ENCODE data around the gene ZNF605.
"Not testable (repeated sequence)": the region's sequence is repeated elsewhere in the genome, so short reads cannot be mapped to it uniquely, and the experiment has no call there.

Gene ZNF605

DNA sequence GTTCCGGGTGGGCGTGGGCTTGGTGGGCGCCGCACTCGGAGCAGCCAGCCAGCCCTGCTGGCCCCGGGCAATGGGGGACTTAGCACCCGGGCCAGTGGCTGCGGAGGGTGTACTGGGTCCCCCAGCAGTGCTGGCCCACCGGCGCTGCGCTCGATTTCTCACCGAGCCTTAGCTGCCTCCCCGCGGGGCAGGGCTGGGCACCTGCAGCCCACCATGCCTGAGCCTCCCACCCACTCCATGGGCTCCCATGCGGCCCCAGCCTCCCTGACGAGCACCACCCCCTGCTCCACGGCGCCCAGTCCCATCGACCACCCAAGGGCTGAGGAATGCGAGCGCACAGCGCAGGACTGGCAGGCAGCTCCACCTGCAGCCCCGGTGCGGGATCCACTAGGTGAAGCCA, 17.3 kb downstream of the ZNF605 start:
- DNase-seq (ENCODE audit: low spot score in 2 of 2); H3K4me3 Mint-ChIP-seq; H3K4me1 Mint-ChIP-seq; H3K9me3 Mint-ChIP-seq; H3K27me3 Mint-ChIP-seq; H3K27ac Mint-ChIP-seq; ATAC-seq (ENCODE audit: low read depth): not testable (repeated sequence)
- peaks cover 30% of the 10 kb centered on the region for H3K36me3 Mint-ChIP-seq

DNA sequence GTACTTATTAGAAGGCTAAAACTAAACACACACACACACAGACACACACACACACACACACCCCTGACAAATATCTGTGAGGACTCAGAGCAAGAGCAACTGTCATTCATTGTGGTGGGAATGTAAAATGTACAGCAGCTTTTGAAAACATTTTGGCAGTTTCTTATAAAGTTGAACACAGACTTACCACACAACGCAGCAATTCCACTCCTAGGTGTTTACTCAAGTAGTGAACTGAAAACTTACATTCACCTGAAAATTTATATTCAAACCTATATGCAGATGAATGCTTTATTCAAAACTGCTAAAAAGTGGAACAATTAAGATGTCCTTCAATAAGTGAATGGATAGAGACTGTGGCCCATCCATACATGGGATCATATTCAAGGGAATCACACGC, 18.6 kb downstream of the ZNF605 start:
- Mint-ChIP-seq H3K27ac (no peak overlapping the region), H3K9me3 (peaks cover 9% of the 10 kb centered on the region), H3K36me3 (peaks cover 26% of the 10 kb centered on the region), H3K27me3 (no peaks in the 10 kb centered on the region), H3K4me3 (no peak overlapping the region), H3K4me1 (no peaks in the 10 kb centered on the region)
- ATAC-seq (ENCODE audit: low read depth): no peak
- no peak for DNase-seq (ENCODE audit: low spot score in 2 of 2)

DNA sequence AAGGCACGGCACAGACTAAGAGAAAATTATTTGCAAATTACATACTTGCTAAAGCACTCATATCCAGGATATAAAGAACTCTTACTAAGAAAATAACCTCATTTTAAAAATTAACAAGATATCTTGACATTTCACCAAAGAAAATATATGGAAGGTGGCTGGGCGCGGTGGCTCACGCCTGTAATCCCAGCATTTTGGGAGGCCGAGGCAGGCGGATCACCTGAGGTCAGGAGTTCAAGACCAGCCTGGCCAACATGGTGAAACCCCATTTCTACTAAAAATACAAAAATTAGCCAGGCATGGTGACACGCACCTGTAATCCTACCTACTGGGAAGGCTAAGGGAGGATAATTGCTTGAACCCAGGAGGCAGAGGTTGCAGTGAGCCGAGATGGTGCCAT, 19.2 kb downstream of the ZNF605 start:
- not testable (repeated sequence) for H3K4me3 Mint-ChIP-seq, H3K27ac Mint-ChIP-seq
- peaks cover 24% of the 10 kb centered on the region for H3K36me3 Mint-ChIP-seq

DNA sequence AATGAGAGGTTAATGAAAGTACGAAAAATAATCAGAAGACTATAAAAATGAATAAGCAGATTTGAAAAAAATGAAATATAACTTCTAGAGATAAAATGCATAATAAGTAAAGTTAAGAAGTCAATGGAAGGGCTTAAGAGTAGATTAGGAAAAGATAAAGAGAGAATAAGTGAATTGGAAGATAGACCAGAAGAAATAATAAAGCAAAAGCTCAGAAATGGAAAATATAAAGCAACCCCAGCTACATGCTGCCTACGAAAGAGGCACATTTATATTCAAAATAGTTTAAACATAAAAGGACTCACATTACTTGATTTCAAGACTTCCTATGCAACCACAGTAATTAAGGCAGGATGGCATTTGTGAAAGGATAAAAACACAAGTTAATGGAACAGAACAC, 19.9 kb downstream of the ZNF605 start:
- H3K36me3 Mint-ChIP-seq: peaks cover 23% of the 10 kb centered on the region
- H3K27ac Mint-ChIP-seq: no peak overlapping the region
- peaks cover 10% of the 10 kb centered on the region for H3K9me3 Mint-ChIP-seq
- H3K4me1 Mint-ChIP-seq: no peaks in the 10 kb centered on the region
- DNase-seq (ENCODE audit: low spot score in 2 of 2) (no peak), ATAC-seq (ENCODE audit: low read depth) (no peak)
- no peak overlapping the region for H3K4me3 Mint-ChIP-seq
- H3K27me3 Mint-ChIP-seq: no peaks in the 10 kb centered on the region

More for the DNA sequence above, 19.2 kb downstream of the ZNF605 start:
- not testable (repeated sequence) for ATAC-seq (ENCODE audit: low read depth); H3K27me3 Mint-ChIP-seq; H3K9me3 Mint-ChIP-seq; H3K4me1 Mint-ChIP-seq; DNase-seq (ENCODE audit: low spot score in 2 of 2)

DNA sequence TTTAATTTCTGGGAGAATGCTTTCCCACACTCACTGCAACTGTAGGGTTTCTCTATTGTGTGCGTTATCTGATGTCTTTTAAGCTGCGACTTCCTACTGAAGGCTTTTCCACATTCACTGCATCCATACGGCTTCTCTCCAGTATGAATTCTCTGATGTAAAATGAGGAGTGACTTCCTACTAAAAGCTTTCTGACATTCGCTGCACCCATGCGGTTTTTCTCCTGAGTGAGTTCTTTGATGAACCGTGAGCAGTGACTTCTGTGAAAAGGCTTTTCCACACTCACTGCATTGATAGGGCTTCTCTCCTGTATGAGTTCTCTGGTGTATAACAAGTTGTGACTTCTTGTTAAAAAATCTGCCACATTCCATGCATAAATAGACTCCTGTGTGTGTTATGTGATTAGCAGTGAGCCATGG, 29.7 kb downstream of the ZNF605 start:
- Mint-ChIP-seq H3K4me3 (no peak overlapping the region), H3K9me3 (peaks cover 32% of the 10 kb centered on the region), H3K27me3 (no peaks in the 10 kb centered on the region), H3K27ac (no peak overlapping the region), H3K36me3 (peaks cover 44% of the 10 kb centered on the region), H3K4me1 (no peaks in the 10 kb centered on the region)
- no peak for ATAC-seq (ENCODE audit: low read depth)
- no peak for DNase-seq (ENCODE audit: low spot score in 2 of 2)

DNA sequence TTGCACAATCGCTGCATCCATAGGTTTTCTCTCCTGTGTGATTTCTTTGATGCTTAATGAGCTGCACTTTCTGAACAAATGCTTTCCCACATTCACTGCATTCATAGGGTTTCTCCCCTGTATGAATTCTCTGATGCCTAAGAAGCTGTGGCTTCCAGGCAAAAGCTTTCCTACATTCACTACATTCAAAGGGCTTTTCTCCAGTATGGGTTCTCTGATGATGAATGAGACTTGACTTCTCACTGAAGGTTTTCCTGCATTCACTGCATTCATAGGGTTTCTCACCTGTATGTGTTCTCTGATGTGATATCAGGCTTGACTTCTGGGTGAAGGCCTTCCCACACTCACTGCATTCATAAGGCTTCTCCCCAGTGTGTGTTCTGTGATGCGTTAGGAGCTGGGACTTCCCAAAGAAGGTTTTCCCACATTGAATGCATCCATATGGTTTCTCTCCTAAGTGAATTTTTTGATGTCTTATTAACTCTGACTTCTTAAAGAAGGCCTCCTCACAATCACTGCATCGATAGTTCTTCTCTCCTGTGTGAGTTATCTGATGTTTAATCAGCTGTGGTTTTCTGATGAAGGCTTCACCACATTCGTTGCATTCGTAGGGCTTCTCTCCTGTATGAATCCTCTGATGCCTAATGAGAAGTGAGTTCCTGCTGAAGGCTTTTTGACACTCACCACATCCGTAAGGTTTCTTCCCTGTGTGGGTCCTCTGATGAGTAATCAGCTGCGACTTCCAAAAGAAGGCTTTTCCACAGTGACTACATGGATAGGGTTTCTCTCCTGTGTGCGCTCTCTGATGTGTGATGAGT, 30.3 kb downstream of the ZNF605 start:
- H3K9me3 Mint-ChIP-seq: peaks cover 28% of the 10 kb centered on the region
- no peaks in the 10 kb centered on the region for H3K27me3 Mint-ChIP-seq
- ATAC-seq (ENCODE audit: low read depth) (no peak), DNase-seq (ENCODE audit: low spot score in 2 of 2) (no peak)
- H3K4me3 Mint-ChIP-seq: no peak overlapping the region
- no peaks in the 10 kb centered on the region for H3K4me1 Mint-ChIP-seq
- H3K36me3 Mint-ChIP-seq: peaks cover 41% of the 10 kb centered on the region
- no peak overlapping the region for H3K27ac Mint-ChIP-seq

DNA sequence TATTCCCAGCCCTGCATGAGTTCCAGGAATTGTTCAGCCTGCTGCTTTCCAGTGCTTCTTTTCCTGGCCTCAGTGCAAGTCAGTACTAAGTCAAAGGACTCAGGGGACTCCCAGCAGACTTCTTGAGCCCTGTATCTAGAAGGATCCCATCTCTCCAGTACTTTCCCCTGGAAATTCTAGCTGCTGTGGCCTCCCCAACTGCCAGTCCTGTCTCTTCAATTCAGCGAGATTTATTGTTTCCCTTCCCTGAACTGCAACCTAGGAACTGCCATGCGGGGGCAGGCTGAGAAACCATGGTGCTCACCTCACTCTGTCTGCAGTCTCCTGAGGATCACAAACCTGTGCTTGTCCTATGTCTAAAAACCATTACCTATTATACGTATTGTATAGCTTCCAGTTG, 31.8 kb downstream of the ZNF605 start:
- Mint-ChIP-seq H3K27me3 (no peaks in the 10 kb centered on the region), H3K27ac (no peak overlapping the region), H3K36me3 (peaks cover 34% of the 10 kb centered on the region), H3K4me3 (no peak overlapping the region), H3K4me1 (no peaks in the 10 kb centered on the region), H3K9me3 (peaks cover 25% of the 10 kb centered on the region)
- DNase-seq (ENCODE audit: low spot score in 2 of 2) (no peak), ATAC-seq (ENCODE audit: low read depth) (no peak)

DNA sequence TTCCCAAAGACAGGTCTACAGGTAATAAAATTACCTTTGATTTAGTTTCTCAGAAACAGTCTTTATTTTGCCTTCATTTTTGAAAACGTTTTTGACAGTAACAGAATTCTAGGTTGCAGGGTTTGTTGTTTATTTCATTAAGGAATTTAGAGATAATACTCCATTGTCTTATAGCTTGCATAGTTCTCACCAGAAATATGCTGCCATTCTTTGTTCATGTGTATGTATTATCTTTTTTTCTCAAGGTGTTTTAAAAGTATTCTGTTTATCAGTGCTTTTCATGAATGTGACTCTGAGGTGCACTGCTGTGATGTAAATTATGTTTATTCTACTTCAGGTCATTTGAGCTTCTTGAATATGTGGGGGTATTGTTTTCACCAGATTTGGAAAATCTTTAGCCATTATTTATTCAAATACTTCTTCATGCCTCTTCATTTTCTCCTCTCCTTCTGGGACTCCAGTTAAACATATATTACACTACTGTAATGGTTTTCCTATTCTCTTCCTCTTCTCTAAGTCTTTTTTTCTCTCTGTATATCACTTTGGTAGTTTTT, 32.7 kb downstream of the ZNF605 start:
- H3K36me3 Mint-ChIP-seq: peaks cover 30% of the 10 kb centered on the region
- DNase-seq (ENCODE audit: low spot score in 2 of 2): no peak
- H3K9me3 Mint-ChIP-seq: peaks cover 21% of the 10 kb centered on the region
- no peaks in the 10 kb centered on the region for H3K4me1 Mint-ChIP-seq
- no peak overlapping the region for H3K27ac Mint-ChIP-seq
- no peak for ATAC-seq (ENCODE audit: low read depth)
- H3K27me3 Mint-ChIP-seq: no peaks in the 10 kb centered on the region
- H3K4me3 Mint-ChIP-seq: no peak overlapping the region

DNA sequence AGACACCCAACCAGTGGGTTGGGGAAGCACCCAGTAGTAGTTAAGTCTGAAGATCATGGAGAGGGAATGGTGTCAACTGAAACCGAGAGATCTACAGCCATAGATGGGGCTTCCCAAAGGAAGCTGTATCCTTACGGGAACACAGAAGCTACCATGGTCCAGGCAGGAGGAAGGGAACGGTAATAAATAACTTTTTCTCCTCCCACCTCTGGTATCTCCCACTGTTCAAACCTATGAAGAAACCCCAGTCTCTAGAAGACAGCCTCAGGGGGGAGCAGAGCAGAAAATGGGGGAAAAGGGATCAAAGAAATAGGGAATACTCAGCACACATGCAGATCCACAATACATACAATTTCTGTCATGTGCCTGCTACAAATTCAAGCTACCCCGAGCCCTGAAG, 33.4 kb downstream of the ZNF605 start:
- Mint-ChIP-seq H3K4me3 (no peak overlapping the region), H3K9me3 (peaks cover 23% of the 10 kb centered on the region), H3K27me3 (no peaks in the 10 kb centered on the region), H3K27ac (no peak overlapping the region), H3K36me3 (peaks cover 32% of the 10 kb centered on the region), H3K4me1 (no peaks in the 10 kb centered on the region)
- ATAC-seq (ENCODE audit: low read depth): no peak
- no peak for DNase-seq (ENCODE audit: low spot score in 2 of 2)

DNA sequence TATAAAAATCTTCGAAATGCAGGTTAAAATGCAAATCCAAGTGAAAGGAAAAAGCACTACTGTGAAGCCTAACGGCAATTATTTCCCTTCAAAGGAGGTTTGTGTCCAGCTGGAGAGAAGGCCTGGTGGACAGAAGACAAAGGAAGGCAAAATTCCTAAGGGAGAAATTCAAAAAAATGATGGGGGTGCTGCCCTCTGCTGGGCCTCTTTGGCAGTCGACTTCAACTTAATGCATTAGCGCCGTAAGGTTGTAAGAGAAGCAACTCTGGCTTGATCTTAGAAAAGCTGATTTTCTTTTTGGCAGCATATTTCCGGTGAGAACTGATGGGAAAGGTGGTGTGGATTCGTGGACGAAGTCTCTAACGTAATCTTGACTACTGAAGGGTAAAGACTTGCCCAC, 34.4 kb downstream of the ZNF605 start:
- peaks cover 23% of the 10 kb centered on the region for H3K9me3 Mint-ChIP-seq
- H3K4me1 Mint-ChIP-seq: no peaks in the 10 kb centered on the region
- no peak overlapping the region for H3K27ac Mint-ChIP-seq

DNA sequence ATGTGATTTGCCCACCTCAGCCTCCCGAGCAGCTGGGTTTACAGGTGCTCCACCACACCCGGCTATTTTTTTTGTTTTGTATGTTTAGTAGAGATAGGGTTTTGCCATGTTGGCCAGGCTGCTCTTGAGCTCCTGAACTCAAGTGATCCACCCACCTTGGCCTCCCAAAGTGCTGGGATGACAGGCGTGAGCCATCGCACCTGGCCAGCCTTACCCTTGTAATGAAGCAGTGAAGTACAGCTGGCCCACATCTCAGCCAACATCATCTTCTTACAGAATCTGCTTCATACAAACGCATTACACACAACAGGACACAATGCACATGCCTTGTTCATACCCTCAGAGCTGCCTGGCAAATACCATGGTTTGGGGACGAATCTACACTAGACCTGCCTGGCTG, 37.4 kb downstream of the ZNF605 start:
- H3K36me3 Mint-ChIP-seq: peaks cover 17% of the 10 kb centered on the region
- ATAC-seq (ENCODE audit: low read depth): no peak
- H3K9me3 Mint-ChIP-seq: peaks cover 16% of the 10 kb centered on the region
- no peak overlapping the region for H3K27ac Mint-ChIP-seq
- H3K27me3 Mint-ChIP-seq: no peaks in the 10 kb centered on the region
- no peak overlapping the region for H3K4me3 Mint-ChIP-seq
- DNase-seq (ENCODE audit: low spot score in 2 of 2): no peak
- H3K4me1 Mint-ChIP-seq: no peaks in the 10 kb centered on the region

More for the DNA sequence above, 34.4 kb downstream of the ZNF605 start:
- Mint-ChIP-seq H3K36me3 (peaks cover 31% of the 10 kb centered on the region), H3K4me3 (no peak overlapping the region), H3K27me3 (no peaks in the 10 kb centered on the region)
- DNase-seq (ENCODE audit: low spot score in 2 of 2) (no peak), ATAC-seq (ENCODE audit: low read depth) (no peak)

DNA sequence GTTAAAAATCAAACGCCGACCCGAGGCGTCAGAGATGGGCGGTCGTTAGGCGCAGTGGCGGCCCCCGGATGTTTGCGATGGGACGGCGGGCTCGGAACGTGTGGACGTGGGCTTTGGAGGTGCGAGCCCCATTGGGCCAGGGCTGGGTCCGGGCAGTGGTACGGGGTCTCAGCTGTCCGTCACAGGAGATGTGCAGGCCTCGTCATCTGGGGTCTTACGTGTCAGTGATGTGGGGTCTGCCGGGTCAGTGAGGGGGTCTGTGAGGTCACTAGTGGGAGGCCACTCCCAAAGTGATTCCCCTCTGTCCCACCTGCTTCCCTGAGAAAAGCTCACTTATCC, 47.1 kb downstream of the ZNF605 start:
- H3K27ac Mint-ChIP-seq: peak overlapping the region; percentile 90
- DNase-seq (ENCODE audit: low spot score in 2 of 2): no peak
- peaks cover 15% of the 10 kb centered on the region for H3K36me3 Mint-ChIP-seq
- peaks cover 9% of the 10 kb centered on the region for H3K9me3 Mint-ChIP-seq
- H3K4me1 Mint-ChIP-seq: peaks cover 5% of the 10 kb centered on the region
- ATAC-seq (ENCODE audit: low read depth): no peak
- H3K4me3 Mint-ChIP-seq: peak overlapping the region; percentile 91
- no peaks in the 10 kb centered on the region for H3K27me3 Mint-ChIP-seq

DNA sequence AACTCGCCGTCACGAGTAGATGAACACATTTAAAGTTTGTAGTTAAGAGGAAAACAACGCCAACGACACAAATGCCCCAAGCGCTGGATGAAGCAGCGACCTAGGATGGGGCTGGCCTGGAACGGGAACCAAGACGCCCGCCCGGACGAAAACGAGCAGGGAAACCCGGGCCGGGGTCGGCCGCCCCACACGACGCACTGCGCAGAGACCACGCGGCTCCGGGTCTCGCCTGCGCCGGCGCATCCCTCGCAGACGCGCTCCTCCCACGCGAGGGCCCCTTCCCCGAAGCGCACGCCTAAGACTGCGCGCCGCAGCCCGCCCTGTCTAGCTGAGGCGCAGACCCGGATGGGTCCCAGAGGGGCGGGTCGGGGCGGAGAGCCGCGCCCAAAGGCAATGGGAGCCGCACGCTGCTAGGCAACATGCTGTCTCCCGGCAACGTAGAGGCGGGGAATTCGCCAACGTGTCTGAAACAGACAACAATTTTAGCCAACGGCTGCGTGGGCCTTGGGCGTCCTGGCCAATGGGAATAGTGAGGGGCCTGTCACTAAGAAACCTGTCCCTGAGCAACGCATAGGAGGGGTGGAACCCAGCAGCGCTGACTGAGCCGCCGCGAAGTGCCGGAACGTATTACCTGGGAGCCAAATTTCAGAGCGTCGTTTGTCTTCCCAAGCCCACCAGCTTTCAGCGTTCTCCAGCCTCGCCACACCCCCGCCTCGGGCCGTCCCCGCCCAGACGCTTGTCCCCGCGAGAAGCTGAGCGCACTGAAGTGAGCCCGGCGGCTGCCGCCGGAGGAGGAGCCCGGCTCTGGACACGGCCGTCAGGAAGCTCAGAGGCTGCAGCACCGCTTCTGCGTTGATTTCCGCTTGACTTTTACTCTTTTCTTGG, 47.7 kb downstream of the ZNF605 start:
- Mint-ChIP-seq H3K4me3 (peak overlapping the region; percentile 91), H3K36me3 (peaks cover 9% of the 10 kb centered on the region), H3K27ac (peak overlapping the region; percentile 90), H3K9me3 (peaks cover 8% of the 10 kb centered on the region), H3K27me3 (no peaks in the 10 kb centered on the region), H3K4me1 (peaks cover 5% of the 10 kb centered on the region)
- DNase-seq (ENCODE audit: low spot score in 2 of 2) (peak; percentile 81 to 91), ATAC-seq (ENCODE audit: low read depth) (peak; percentile 88)

DNA sequence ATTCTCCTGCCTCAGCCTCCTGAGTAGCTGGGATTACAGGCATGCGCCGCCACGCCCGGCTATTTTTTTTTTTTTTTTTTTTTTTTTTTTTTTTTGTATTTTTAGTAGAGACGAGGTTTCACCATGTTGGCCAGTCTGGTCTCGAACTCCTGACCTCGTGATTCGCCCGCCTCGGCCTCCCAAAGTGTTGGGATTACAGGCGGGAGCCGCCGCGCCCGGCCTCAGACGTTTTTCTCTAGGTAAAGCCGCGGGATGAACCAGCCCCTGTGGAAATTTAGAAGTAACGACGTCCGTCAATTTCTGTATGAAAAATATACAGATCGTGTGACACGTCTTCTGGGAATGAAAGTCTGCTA, 48.3 kb downstream of the ZNF605 start:
- H3K27ac Mint-ChIP-seq: peak overlapping the region; percentile 90
- DNase-seq (ENCODE audit: low spot score in 2 of 2); H3K27me3 Mint-ChIP-seq; H3K36me3 Mint-ChIP-seq; H3K4me1 Mint-ChIP-seq; H3K9me3 Mint-ChIP-seq; ATAC-seq (ENCODE audit: low read depth): not testable (repeated sequence)
- peak overlapping the region; percentile 91 for H3K4me3 Mint-ChIP-seq

All from memory B cell (primary cell).